Ascending aorta (tissue), 2 donors: ENCODE results near the gene CEACAM19. TPM values are rescaled to one million over a fixed set of nuclear protein-coding genes. Genes with fewer than 3 reads are reported as not detected.

Experiments
- DNase-seq, 2 donors: peaks; one replicate each; pipeline ENCODE4 v3.0.0-alpha.2; 2019; ENCODE audit warnings: low spot score in 2 of 2
- H3K27ac ChIP-seq, 2 donors: fragments of 200-600 bp; sonication (generic); one replicate each; pipeline ENCODE4 v1.5.1; 2016 to 2017; ENCODE audit warnings: mild to moderate bottlenecking in 1 of 2
- H3K27me3 ChIP-seq: fragments of 200-600 bp; sonication (generic); one replicate; pipeline ENCODE4 v1.5.1; 2017
- H3K36me3 ChIP-seq, 2 donors: fragments of 200-600 bp; sonication (generic); one replicate each; pipeline ENCODE4 v1.5.1; 2016
- H3K4me1 ChIP-seq, 2 donors: fragments of 200-600 bp; sonication (generic); one replicate each; pipeline ENCODE4 v1.5.1; 2016 to 2017; ENCODE audit warnings: mild to moderate bottlenecking in 1 of 2
- H3K4me3 ChIP-seq, 2 donors: fragments of 200-600 bp; sonication (generic); one replicate each; pipeline ENCODE4 v1.5.1; 2016 to 2017; ENCODE audit warnings: mild to moderate bottlenecking in 1 of 2
- H3K9me3 ChIP-seq, 2 donors: fragments of 200-600 bp; sonication (generic); one replicate each; pipeline ENCODE4 v1.5.1; 2016
- CTCF ChIP-seq, 3 experiments: fragments of 200-600 bp in 2 of 3; fragments of 450-650 bp in 1 of 3; sonication (generic) in 2 of 3; IDR thresholded peaks; one replicate each; pipeline ENCODE4 v1.5.1; 2016 to 2019; ENCODE audit warnings: antibody characterized with exemption in 3 of 3, mild to moderate bottlenecking in 1 of 3, moderate library complexity in 1 of 3
- intact Hi-C: fragments of 100-400 bp; cut with DNase I; formaldehyde crosslinking; loops from one replicate; pipeline ENCODE4 v1.15.1; 2023
- total RNA-seq: library from RNA; depleted of rRNA; stranded (reverse); fragments of >200 nt; gene quantifications from one replicate; pipeline ENCODE4 v1.1.0, GENCODE V29; 2016

Gene CEACAM19
- total RNA-seq, 1 donor from 2014 or later = 6.3 TPM

GRCh38 chr19:44732235-44733014 lies 61.1 kb downstream of the CEACAM19 start:
- no peak for TF ChIP-seq CTCF (IDR thresholded peaks at IDR 0.05)

More at GRCh38 chr19:44732235-44733014, 61.1 kb downstream of the CEACAM19 start:
- H3K4me1 ChIP-seq = no peaks in the 10 kb centered on the region
- H3K27me3 ChIP-seq = no peaks in the 10 kb centered on the region
- H3K4me3 ChIP-seq = no peak overlapping the region
- intact Hi-C loops = no loop called here
- H3K27ac ChIP-seq = no peak overlapping the region
- DNase-seq = no peak
- no peaks in the 10 kb centered on the region for H3K9me3 ChIP-seq
- no peaks in the 10 kb centered on the region for H3K36me3 ChIP-seq

Other genes with a start within 250 kb of the CEACAM19 start
- gene ZNF229, start 223.0 kb upstream of the CEACAM19 start, total RNA-seq = 2.1 TPM
- 10.9 TPM for gene ZNF180, start 171.0 kb upstream of the CEACAM19 start, total RNA-seq
- not detected for gene CEACAM20, start 141.8 kb upstream of the CEACAM19 start, total RNA-seq
- gene IGSF23, start 57.9 kb upstream of the CEACAM19 start, total RNA-seq = not detected
- gene PVR, start 27.6 kb upstream of the CEACAM19 start, total RNA-seq = 61.4 TPM
- gene CEACAM16, start 27.7 kb downstream of the CEACAM19 start, total RNA-seq = not detected
- gene BCL3, start 77.2 kb downstream of the CEACAM19 start, total RNA-seq = 66.2 TPM
- gene CBLC, start 106.4 kb downstream of the CEACAM19 start, total RNA-seq = not detected
- 832 TPM for gene BCAM, start 137.6 kb downstream of the CEACAM19 start, total RNA-seq
- 125 TPM for gene NECTIN2, start 174.8 kb downstream of the CEACAM19 start, total RNA-seq
- gene TOMM40, start 219.8 kb downstream of the CEACAM19 start, total RNA-seq = 25.5 TPM
- gene APOE, start 234.3 kb downstream of the CEACAM19 start, total RNA-seq = 436 TPM
- gene APOC1, start 243.1 kb downstream of the CEACAM19 start, total RNA-seq = 17.0 TPM